ENCODE results near the gene TFF3.

The TFF3 gene

GRCh38 chr21:42287193-42288083 is 27.8 kb downstream of the TFF3 start:
- DNase-seq, result no peak

- DNase-seq, result no peak
These were observed 28.8 kb downstream of the TFF3 start for GRCh38 chr21:42286416-42286815.

- no peak for DNase-seq
These were observed 29.5 kb downstream of the TFF3 start for GRCh38 chr21:42285569-42286245.

GRCh38 chr21:42282715-42283114 is 32.5 kb downstream of the TFF3 start:
- DNase-seq, result no peak

- no peak for DNase-seq
These were observed 33.2 kb downstream of the TFF3 start for GRCh38 chr21:42282021-42282420.

- no peak for DNase-seq
These were observed 34.0 kb downstream of the TFF3 start for GRCh38 chr21:42281181-42281680.

- DNase-seq, result no peak
These were observed 34.6 kb downstream of the TFF3 start for GRCh38 chr21:42280356-42281180.

GRCh38 chr21:42279888-42280287 is 35.3 kb downstream of the TFF3 start:
- DNase-seq, result no peak

- no peak for DNase-seq
These were observed 35.8 kb downstream of the TFF3 start for GRCh38 chr21:42279341-42279871.

GRCh38 chr21:42278451-42279149 is 36.6 kb downstream of the TFF3 start:
- no peak for DNase-seq

GRCh38 chr21:42277593-42277992 is 37.6 kb downstream of the TFF3 start:
- no peak for DNase-seq

- no peak for DNase-seq
These were observed 38.6 kb downstream of the TFF3 start for GRCh38 chr21:42276526-42277154.

GRCh38 chr21:42276076-42276475 is 39.1 kb downstream of the TFF3 start:
- DNase-seq, result no peak

- DNase-seq, result no peak
These were observed 42.1 kb downstream of the TFF3 start for GRCh38 chr21:42272984-42273600.

GRCh38 chr21:42272109-42272962 is 42.9 kb downstream of the TFF3 start:
- no peak for DNase-seq

GRCh38 chr21:42271065-42271464 is 44.1 kb downstream of the TFF3 start:
- DNase-seq, result no peak

GRCh38 chr21:42269386-42269785 is 45.8 kb downstream of the TFF3 start:
- DNase-seq, result no peak

- no peak for DNase-seq
These were observed 48.1 kb downstream of the TFF3 start for GRCh38 chr21:42266971-42267556.

- no peak for DNase-seq
These were observed 49.9 kb downstream of the TFF3 start for GRCh38 chr21:42265231-42265812.
